Naive thymus-derived CD8-positive, alpha-beta T cell (primary cell): ENCODE data around the gene ADCY5. TPM values are rescaled to one million over a fixed set of nuclear protein-coding genes. Genes with fewer than 3 reads are reported as not detected.

Experiments
- ATAC-seq, 2 donors: fragments of 150-1000 bp; cut with Tn5 transposase in 1 of 2; sonication (Bioruptor Pico), chemical (Tn5 transposase) in 1 of 2; 1 replicate in 1 of 2; 2 replicates in 1 of 2; pipeline ENCODE4 v1.10.0; 2021; ENCODE audit warnings: mild to moderate bottlenecking in 2 of 2, moderate library complexity in 2 of 2
- POLR2A ChIA-PET: fragments of 350-600 bp; sonication (Branson Sonifier 250); formaldehyde crosslinking; loops from one replicate; lab custom pipeline; 2021; ENCODE audit warnings: antibody characterized with exemption; lab: Charles Lee
- DNase-seq, 10 donors: peaks; one replicate each; pipeline versions ENCODE4 v3.0.0 to v3.0.0-alpha.2; 2020 to 2022
- H3K27ac Mint-ChIP-seq, 10 donors: one replicate each; pipeline ENCODE4 v1.8.0; 2020 to 2022; ENCODE audit warnings: mild to moderate bottlenecking in 10 of 10, mixed read lengths in 10 of 10, moderate library complexity in 4 of 10, inconsistent platforms in 1 of 10
- H3K27me3 Mint-ChIP-seq, 5 donors: one replicate each; pipeline ENCODE4 v1.8.0; 2021 to 2022; ENCODE audit warnings: mixed read lengths in 5 of 5
- H3K36me3 Mint-ChIP-seq, 3 donors: one replicate each; pipeline ENCODE4 v1.8.0; 2020 to 2022; ENCODE audit warnings: mixed read lengths in 3 of 3, mild to moderate bottlenecking in 2 of 3, inconsistent platforms in 1 of 3
- H3K4me1 Mint-ChIP-seq, 4 donors: one replicate each; pipeline ENCODE4 v1.8.0; 2021 to 2022; ENCODE audit warnings: mixed read lengths in 4 of 4
- H3K4me3 Mint-ChIP-seq, 10 donors: one replicate each; pipeline ENCODE4 v1.8.0; 2020 to 2022; ENCODE audit warnings: mild to moderate bottlenecking in 10 of 10, mixed read lengths in 10 of 10, moderate library complexity in 6 of 10, inconsistent platforms in 1 of 10
- H3K9me3 Mint-ChIP-seq, 9 donors: one replicate each; pipeline ENCODE4 v1.8.0; 2020 to 2022; ENCODE audit warnings: mixed read lengths in 9 of 9, mild to moderate bottlenecking in 3 of 9, inconsistent platforms in 1 of 9, moderate library complexity in 1 of 9
- polyA plus RNA-seq, 3 donors: library from polyadenylated mRNA; unstranded; fragments of 300-500 nt; fragmentation: Illumina TruSeq; gene quantifications; one replicate each; pipeline ENCODE4 v1.2.3, GENCODE V29; 2021
- total RNA-seq, 8 experiments: library from RNA in 2 of 8; stranded (reverse) in 2 of 8; gene quantifications; one replicate each; pipeline ENCODE4 v1.2.3 and lab custom pipeline; 2021 to 2026

The ADCY5 gene
- total and polyA plus RNA-seq, 5 experiments from 2014 or later: 0.03 to 0.07 TPM; not detected in 3

GRCh38 chr3:123324880-123325765 lies 123.8 kb downstream of the ADCY5 start:
- H3K4me3 Mint-ChIP-seq: no peak overlapping the region
- H3K27me3 Mint-ChIP-seq: peaks cover 0 to 10% (median 7%) of the 10 kb centered on the region in 5 donors
- no peak for ATAC-seq
- peaks cover 0 to 2% (median under 1%) of the 10 kb centered on the region in 4 donors for H3K4me1 Mint-ChIP-seq
- no peak overlapping the region for H3K27ac Mint-ChIP-seq
- no peaks in the 10 kb centered on the region for H3K36me3 Mint-ChIP-seq
- H3K9me3 Mint-ChIP-seq: no peaks in the 10 kb centered on the region
- POLR2A ChIA-PET: no interaction called here
- peak in 1 of 10 donors; percentile 26 for DNase-seq

DNA sequence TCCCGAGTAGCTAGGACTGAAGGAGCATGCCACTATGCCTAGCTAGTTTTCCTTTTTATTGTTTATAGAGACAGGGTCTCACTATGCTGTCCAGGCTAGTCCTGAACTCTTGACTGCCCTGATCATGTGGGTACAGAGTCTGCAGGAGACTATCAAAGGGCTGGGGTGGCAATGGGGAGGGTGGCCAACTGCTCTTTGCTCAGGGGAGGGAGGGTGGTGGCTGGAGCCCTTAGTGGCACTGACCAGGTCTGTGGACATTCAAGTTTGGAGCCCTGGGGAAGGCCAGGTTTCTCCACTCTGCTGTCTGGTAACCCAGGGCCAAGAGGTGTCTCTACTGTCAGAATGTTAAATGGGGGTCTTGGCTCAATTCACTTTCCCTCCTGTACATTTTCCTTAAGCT lies 125.1 kb downstream of the ADCY5 start:
- DNase-seq: peak in 1 of 10 donors; percentile 60
- H3K27me3 Mint-ChIP-seq: peaks cover 0 to 10% (median 8%) of the 10 kb centered on the region in 5 donors
- H3K4me1 Mint-ChIP-seq: peaks cover 0 to under 1% (median 0%) of the 10 kb centered on the region in 4 donors
- ATAC-seq: no peak
- no peak overlapping the region for H3K4me3 Mint-ChIP-seq
- no peak overlapping the region for H3K27ac Mint-ChIP-seq
- H3K36me3 Mint-ChIP-seq: no peaks in the 10 kb centered on the region
- H3K9me3 Mint-ChIP-seq: no peaks in the 10 kb centered on the region
- POLR2A ChIA-PET: no interaction called here

GRCh38 chr3:123322866-123323265 lies 126.0 kb downstream of the ADCY5 start:
- Mint-ChIP-seq H3K27ac (peak overlapping the region in 1 of 10 donors; percentile 46), H3K9me3 (no peaks in the 10 kb centered on the region), H3K4me1 (no peaks in the 10 kb centered on the region), H3K36me3 (no peaks in the 10 kb centered on the region), H3K27me3 (peaks cover 0 to 15% (median 5%) of the 10 kb centered on the region in 5 donors), H3K4me3 (no peak overlapping the region)
- POLR2A ChIA-PET: no interaction called here
- no peak for DNase-seq
- ATAC-seq: no peak

- ATAC-seq (no peak), DNase-seq (no peak)
- H3K4me3 Mint-ChIP-seq: no peak overlapping the region
- no peaks in the 10 kb centered on the region for H3K36me3 Mint-ChIP-seq
- POLR2A ChIA-PET: no interaction called here
- no peak overlapping the region for H3K27ac Mint-ChIP-seq
- H3K27me3 Mint-ChIP-seq: peaks cover 0 to 17% (median 3%) of the 10 kb centered on the region in 5 donors
- no peaks in the 10 kb centered on the region for H3K4me1 Mint-ChIP-seq
- H3K9me3 Mint-ChIP-seq: no peaks in the 10 kb centered on the region
Measured at GRCh38 chr3:123321806-123322205, 127.1 kb downstream of the ADCY5 start.

DNA sequence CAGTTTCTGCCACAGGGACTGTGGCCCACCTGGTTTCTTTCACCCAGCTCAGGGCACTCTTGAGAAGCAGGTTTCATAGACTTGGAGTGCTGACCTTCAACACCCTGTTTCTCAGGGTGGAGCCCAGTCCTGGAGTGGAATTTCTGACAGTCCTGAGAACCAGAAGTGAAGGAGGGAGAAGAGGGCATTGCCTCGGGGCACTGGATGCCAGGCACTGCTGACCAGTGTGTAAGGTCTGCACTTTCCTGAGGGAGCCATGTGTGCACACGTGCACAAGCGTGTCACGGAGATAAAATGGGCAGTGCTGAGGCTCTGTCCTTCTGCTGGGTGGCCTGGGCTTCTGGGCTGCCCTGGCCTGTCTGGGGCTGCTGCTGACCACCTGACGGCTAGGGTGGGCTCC lies 128.7 kb downstream of the ADCY5 start:
- ATAC-seq (no peak), DNase-seq (no peak)
- H3K36me3 Mint-ChIP-seq: no peaks in the 10 kb centered on the region
- no peaks in the 10 kb centered on the region for H3K9me3 Mint-ChIP-seq
- peaks cover 0 to 17% (median 3%) of the 10 kb centered on the region in 5 donors for H3K27me3 Mint-ChIP-seq
- no peaks in the 10 kb centered on the region for H3K4me1 Mint-ChIP-seq
- H3K4me3 Mint-ChIP-seq: no peak overlapping the region
- POLR2A ChIA-PET: no interaction called here
- no peak overlapping the region for H3K27ac Mint-ChIP-seq

- H3K9me3 Mint-ChIP-seq: no peaks in the 10 kb centered on the region
- no peaks in the 10 kb centered on the region for H3K36me3 Mint-ChIP-seq
- no peak overlapping the region for H3K27ac Mint-ChIP-seq
- no peak overlapping the region for H3K4me3 Mint-ChIP-seq
- DNase-seq (no peak), ATAC-seq (no peak)
- H3K27me3 Mint-ChIP-seq: peaks cover 0 to 22% (median 4%) of the 10 kb centered on the region in 5 donors
- H3K4me1 Mint-ChIP-seq: no peaks in the 10 kb centered on the region
- POLR2A ChIA-PET: no interaction called here
Measured at GRCh38 chr3:123319760-123320159, 129.1 kb downstream of the ADCY5 start.

DNA sequence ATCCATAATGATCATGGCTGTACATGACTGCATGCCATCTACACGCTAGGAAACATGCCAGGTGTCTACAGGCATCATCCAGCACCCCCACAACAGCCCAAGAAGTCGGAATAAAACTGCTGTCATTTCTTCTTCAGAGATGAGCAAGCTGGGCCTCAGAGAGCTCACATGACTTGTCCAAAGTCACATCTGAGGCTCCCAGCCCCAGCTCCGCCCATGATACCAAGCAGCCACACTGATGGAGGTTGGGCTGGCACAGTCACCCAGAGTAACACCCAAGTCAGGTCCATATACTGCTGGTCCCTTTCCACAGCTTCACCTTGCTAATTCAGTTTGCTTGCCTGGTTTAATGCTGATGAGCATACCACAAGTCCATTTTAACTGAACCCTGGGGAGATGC lies 130.5 kb downstream of the ADCY5 start:
- ATAC-seq (no peak), DNase-seq (no peak)
- POLR2A ChIA-PET: no interaction called here
- Mint-ChIP-seq H3K4me3 (no peak overlapping the region), H3K4me1 (peaks cover 0 to 2% (median 0%) of the 10 kb centered on the region in 4 donors), H3K36me3 (no peaks in the 10 kb centered on the region), H3K9me3 (no peaks in the 10 kb centered on the region), H3K27me3 (peaks cover 0 to 23% (median 6%) of the 10 kb centered on the region in 5 donors), H3K27ac (no peak overlapping the region)

DNA sequence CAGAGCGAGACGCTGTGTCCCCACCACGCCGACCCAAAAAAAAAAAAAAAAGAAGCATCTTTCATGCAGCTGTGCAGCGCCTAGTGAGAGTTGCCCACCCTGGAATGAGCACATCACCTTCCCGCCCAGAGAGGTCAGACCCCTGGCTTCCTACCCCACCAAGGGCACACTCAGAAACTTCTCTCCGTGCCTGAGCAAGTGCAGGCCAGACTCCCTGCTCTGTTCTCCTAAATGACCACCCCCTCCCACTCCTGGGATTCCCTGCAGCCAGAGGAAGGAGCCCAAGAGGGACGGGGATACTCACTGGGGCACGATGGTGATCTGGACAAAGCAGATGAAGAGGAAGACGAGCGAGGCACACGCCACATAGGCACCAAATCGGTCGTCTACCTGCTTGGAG lies 131.2 kb downstream of the ADCY5 start:
- POLR2A ChIA-PET: no interaction called here
- H3K27ac Mint-ChIP-seq: no peak overlapping the region
- no peaks in the 10 kb centered on the region for H3K36me3 Mint-ChIP-seq
- no peaks in the 10 kb centered on the region for H3K9me3 Mint-ChIP-seq
- no peak for DNase-seq
- no peak for ATAC-seq
- H3K27me3 Mint-ChIP-seq: peaks cover 0 to 18% (median 5%) of the 10 kb centered on the region in 5 donors
- H3K4me1 Mint-ChIP-seq: peaks cover 0 to 2% (median 0%) of the 10 kb centered on the region in 4 donors
- H3K4me3 Mint-ChIP-seq: no peak overlapping the region

DNA sequence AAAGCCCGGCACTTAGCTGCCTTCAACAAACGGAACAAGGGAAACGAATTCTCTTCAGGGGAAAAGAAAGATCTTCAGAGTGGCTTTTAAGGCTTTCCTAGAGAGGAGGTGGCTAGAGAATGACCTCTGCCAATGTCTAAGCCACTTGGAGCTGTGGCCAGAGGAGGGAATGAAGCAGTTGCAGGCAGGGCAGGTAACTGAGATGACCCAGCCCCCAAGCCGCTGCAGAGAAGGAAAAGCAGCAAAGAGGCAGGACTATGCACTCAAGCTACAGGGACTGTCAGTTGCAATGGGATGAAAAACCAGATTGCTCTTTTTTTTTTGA lies 133.7 kb downstream of the ADCY5 start:
- Mint-ChIP-seq H3K27me3 (peaks cover 0 to 13% (median 4%) of the 10 kb centered on the region in 5 donors), H3K4me1 (peaks cover 0 to 2% (median 0%) of the 10 kb centered on the region in 4 donors), H3K36me3 (no peaks in the 10 kb centered on the region), H3K27ac (no peak overlapping the region), H3K9me3 (no peaks in the 10 kb centered on the region), H3K4me3 (no peak overlapping the region)
- no peak for DNase-seq
- ATAC-seq: no peak
- POLR2A ChIA-PET: no interaction called here

GRCh38 chr3:123314359-123315270 lies 134.3 kb downstream of the ADCY5 start:
- POLR2A ChIA-PET: no interaction called here
- DNase-seq (no peak), ATAC-seq (no peak)
- Mint-ChIP-seq H3K27ac (peak overlapping the region in 1 of 10 donors; percentile 6), H3K36me3 (no peaks in the 10 kb centered on the region), H3K9me3 (no peaks in the 10 kb centered on the region), H3K27me3 (peaks cover 0 to 15% (median 4%) of the 10 kb centered on the region in 5 donors), H3K4me1 (peaks cover 0 to 2% (median 0%) of the 10 kb centered on the region in 4 donors), H3K4me3 (no peak overlapping the region)

DNA sequence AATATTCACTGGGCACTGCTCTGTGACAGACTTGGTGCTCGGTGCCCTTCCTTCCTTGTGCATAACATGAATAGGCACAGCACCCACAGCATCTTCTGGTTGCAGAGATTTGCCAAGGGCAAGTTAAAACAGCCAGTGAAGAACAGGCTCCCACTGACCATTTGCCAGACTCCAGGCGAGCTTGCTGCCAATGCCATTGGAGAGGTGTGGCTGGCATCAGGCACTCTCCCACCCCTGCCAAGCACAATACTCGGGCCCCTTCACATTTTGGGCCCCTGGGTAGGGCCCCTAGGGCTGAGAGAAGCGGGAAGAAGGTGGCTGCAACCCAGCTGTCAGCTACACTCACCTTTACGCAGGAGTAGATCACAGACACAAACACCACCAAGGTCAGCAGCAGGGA lies 135.0 kb downstream of the ADCY5 start:
- DNase-seq (no peak), ATAC-seq (no peak)
- Mint-ChIP-seq H3K27me3 (peaks cover 0 to 17% (median 4%) of the 10 kb centered on the region in 5 donors), H3K36me3 (no peaks in the 10 kb centered on the region), H3K4me1 (peaks cover 0 to 2% (median 0%) of the 10 kb centered on the region in 4 donors), H3K9me3 (no peaks in the 10 kb centered on the region), H3K27ac (no peak overlapping the region), H3K4me3 (no peak overlapping the region)
- POLR2A ChIA-PET: no interaction called here

DNA sequence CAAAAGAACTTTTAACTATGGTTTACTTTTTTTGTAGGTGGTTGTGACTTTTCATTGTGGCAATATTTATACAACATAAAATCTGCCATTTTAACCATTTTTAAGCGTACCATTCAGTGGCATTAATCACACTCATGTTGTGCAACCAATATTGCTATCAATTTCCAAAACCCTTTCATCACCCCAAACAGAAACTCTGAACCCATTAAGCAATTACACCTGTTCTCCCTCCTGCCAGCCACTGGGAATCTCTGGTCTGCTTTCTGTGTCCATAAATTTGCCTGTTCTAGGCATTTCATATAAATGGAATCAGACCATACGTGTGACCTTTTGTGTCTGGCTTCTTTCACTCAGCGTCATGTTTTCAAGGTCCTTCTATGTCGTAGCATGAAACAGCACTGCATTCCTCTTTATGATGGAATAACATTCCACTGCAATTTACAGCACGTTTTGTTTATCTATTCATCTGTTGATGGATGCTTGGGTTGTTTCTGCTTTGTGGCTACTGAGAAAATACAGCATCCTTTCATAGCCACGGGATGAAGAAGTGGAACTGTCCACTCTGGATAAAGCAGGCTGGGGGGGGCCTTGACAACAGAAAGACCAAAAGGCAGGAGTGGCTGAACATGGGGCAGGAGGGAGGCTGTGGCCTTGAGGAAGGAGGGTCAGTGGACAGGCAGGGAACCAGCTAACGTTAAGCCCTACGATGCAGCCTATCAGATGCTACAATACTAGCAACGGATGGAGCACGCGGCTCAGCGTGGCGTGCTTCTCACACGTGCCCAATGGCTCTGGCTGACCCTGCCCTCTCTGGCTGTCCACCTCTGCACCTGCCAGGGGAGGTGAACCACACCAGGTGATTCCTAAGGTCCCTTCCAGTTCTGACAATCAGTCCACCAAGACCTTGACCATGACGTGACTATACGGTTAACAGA lies 136.3 kb downstream of the ADCY5 start:
- DNase-seq (no peak), ATAC-seq (no peak)
- peaks cover 0 to 2% (median 0%) of the 10 kb centered on the region in 4 donors for H3K4me1 Mint-ChIP-seq
- H3K9me3 Mint-ChIP-seq: no peaks in the 10 kb centered on the region
- peaks cover 0 to 10% (median 5%) of the 10 kb centered on the region in 5 donors for H3K27me3 Mint-ChIP-seq
- no peaks in the 10 kb centered on the region for H3K36me3 Mint-ChIP-seq
- POLR2A ChIA-PET: no interaction called here
- no peak overlapping the region for H3K4me3 Mint-ChIP-seq
- H3K27ac Mint-ChIP-seq: no peak overlapping the region
